HG03280 (cell line): ENCODE measurements around the gene HSBP1.
A peak's percentile ranks its signal among the peaks of the same experiment; 100 is the strongest.

Source experiments
- ATAC-seq: cut with Tn5 transposase; IDR thresholded peaks from one replicate; pipeline ENCODE4 v1.9.1; 2021; ENCODE audit warnings: mild to moderate bottlenecking, moderate library complexity; ENCODE audit not compliant: unreplicated experiment

HSBP1 gene

DNA sequence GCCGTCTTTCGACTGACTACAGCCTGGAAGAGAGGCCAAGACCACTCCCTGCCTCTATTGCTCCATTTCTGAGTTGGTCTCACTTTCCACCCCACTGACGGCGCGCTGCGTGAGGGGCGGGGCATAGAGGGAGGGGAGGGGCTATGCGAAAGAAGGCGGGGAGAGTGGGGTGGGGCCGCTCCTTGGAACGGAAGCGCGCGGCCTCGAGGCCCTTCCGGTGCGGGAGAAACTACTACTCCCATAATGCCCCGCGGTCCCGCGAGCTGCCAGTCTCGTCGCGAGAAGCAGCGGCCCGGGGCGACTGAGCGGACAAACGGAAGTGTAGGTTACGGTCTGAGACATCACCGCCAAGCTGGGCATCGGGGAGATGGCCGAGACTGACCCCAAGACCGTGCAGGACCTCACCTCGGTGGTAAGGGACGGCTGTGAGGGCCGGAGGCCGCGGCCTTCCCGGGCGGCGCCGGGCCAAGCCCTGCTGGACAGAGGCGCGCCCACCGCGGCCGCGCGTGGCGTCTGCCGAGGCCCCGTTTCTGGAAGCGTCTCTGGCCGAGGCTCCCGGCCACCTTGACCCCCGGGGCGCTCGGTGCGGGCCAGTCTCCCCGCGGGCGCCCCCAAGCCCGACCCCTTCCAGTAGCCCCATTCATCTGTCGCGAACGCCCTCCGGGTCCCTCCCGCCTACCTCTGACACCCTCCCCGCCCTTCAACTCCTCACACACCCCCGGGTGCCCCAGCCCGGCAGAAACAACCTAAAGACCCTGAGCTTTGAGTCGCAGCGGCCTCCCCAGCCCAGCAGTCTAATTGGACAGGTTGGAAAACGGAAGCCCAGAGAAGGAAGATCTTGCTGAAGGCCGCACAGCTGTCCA is at the start of gene HSBP1:
Gene HSBP1 (plus strand): TSS at position 269 of the 863 bp plus-strand sequence. CDS start 99 bp downstream, at position 368.
- ATAC-seq = peak; percentile 93

DNA sequence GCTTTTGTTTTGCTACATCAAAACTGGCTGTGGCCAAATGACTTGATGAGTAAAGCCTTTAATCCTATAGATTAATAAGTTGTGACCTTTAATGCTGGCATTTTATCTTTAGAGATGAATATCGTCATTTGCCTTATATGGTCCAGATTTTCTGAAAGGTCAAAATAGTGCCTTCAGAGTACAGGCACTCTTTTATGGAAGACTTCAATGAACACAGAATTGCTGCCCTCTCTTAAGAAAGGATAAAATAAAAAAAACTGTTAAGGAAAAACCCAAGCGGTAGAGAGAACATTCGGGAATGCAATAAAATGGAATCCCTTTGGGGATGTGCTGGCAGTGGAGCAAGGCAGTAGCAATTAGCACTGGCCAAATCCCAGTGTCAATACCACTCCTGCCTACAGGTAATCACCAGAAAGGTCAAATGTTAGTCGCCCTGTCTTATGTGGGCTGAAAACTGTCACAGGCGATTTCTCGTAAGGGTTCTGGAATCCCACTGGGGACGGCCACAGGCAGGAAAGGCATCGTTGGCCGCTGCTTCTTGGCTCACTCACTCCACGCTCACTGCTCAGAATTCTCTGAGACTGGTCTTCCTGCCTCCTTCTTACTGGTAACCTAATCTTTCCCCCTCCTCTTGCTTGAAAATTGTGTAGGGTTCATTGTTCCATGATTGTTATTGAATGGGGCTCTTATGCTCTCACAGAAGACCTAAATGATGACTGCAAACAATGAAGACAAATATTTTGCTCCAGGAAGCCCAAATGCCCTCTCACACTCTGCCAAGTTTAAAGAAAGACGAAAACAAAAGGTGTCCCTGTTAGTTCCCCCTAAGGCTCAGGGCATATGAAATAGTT is 45.4 kb upstream of the HSBP1 start:
- ATAC-seq = no peak

DNA sequence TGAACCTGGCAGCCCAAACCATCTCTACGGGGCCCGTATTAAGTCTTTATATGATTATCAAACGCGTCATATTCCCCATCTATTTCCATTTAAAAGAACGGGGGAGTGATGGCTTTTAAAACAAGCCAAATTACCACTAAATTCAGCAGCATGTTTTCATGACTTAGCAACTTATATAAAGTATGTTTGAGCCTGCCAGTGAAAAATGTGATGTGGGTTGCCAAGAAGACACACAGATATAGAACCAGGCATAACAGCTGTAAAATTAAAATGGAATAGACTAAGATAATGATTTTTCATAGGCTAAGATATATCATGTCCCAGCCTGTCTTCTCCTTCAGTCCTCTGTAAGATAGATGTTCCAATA is 44.8 kb upstream of the HSBP1 start:
- ATAC-seq = no peak

DNA sequence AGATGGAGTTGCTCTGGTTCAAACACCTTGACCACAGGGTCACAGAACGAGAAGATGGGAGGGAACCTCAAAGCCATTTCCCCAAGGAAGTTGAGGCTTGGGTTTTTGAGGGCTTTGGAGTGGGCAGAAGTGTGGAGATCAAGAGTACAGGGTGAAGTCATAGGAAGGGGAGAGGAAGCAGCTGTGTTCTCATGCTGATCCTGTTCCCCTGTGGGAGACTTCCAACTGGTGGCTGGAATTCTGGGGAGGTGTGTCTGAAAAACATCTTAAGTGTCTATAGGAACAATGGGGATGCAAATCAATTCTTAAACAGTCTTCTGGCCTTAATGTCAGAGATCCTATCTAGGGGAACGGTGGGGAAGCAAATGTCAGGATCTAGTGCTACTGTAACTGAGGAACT is 38.8 kb upstream of the HSBP1 start:
- no peak for ATAC-seq

DNA sequence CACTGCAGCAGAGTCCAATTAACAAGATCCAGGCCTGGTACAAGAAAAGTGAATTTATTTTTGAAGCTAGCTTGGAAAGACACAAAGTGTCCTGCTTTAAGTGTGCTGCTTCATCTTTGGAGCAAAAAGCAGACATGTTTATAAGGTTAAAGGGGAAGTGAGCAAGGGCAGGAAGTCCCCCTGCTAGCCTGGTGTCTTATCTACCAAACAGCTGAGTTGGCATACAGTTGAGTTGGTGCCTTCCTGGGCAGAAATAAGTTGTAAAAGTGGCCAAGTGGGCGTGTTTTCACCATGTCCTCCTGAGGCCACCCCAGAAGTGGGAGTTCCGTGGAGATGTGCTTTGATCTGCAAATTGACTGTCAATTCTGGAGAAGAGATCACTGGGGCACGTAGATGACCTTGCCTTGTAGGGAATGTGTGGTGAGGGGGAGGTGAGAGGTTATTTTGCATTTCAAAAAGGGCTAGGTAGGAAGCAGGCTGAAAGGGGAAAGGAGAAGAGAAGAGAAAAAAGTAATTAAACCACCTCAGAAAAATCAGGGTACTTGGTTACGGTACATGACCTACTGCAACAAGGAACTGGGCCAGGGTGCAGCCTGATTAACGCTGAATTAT is 38.3 kb upstream of the HSBP1 start:
- ATAC-seq = no peak

DNA sequence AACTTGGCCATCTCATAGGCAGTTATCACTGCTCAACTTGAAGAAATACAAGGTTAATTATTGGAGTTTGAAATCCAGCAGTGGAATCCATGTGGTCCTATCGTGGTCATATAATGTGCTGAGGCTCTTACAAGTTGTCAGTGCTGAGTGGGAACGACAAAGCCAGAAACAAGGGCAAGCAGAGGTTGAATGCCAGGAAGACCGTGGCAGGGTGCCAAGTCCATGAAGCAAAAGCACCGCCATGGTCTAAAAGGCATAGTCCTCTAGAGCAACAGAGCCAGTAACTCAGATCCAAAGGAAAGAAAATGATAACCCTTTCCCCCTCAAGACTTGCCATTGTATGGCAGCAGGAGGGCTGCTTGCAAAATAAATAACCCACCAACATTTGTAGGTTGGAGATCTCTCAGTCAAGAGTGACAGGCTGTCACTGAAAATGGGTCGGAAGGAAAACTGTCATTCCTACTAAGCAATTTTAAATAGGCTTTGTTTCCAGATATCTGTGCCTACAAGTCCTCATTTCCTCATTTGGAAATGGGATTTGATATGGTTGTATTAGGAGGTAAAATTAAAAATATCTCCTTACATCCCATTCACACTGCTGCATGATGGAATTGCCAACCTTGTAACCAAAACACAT is 36.4 kb upstream of the HSBP1 start:
- ATAC-seq = no peak

DNA sequence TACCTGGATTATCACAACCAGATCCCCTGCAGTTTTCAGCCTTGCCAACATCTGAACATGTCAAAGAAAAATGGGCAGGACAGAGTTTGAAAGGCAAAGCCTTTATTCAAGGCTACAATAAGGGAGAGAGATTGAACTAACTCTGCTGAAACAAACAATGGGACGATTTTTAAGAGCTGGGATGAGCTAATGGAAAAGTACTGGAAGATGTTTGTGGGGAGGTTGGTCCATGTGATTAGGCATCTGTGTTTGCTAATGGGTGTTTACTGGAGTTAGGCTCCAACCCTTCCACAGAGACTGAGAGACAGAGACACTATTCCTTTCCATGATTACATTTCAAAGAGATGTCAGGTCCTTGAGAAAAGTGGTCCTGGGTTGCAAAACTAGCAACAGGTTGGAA is 35.0 kb upstream of the HSBP1 start:
- no peak for ATAC-seq

DNA sequence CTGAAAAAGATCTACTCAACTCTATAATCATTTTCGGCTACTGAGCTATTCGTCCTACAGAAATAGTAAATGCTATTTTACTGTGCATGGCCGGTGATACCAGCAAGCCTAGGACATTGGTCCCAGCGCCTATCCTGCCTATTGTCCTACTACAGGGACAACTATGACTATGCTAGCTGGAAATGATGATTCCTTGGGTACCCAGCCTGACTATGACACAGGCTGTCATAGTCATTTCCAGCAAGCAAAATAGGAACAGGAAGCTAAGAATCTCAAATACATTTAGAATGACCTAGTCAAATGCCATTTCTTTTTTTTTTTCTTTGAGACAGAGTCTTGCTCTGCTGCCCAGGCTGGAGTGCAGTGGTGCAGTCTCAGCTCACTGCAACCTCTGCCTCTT is 33.7 kb upstream of the HSBP1 start:
- no peak for ATAC-seq

DNA sequence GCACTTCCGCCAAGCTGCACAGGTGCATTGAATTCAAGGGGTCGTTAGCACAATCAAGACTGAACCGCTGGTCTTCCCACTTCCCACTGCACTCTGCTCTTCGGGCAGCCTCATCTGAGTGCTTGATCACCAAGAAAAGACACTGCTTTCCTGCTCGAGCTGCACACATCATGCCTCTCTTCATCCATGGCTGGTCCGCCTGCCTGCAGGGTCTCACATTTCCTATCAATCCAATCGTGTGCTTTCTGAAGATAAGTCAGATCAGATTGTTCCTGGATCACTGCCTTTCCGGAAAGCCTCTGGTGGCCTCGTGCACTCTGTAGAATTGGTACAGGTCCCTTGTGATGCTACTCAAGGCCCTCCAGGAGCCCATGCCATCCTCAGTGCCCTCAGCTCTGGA is 30.8 kb upstream of the HSBP1 start:
- ATAC-seq = no peak

DNA sequence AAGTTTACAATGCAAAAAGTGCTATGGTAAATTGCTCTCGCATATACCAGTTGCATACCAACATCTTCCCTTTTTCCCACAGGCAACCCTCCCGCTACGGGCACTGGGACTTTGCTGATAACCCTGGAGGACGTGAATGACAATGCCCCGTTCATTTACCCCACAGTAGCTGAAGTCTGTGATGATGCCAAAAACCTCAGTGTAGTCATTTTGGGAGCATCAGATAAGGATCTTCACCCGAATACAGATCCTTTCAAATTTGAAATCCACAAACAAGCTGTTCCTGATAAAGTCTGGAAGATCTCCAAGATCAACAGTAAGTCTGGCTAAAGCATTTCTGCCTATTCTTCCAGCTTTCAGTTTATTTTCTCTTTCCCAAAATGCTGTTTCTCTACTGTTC is 27.9 kb upstream of the HSBP1 start:
- no peak for ATAC-seq

DNA sequence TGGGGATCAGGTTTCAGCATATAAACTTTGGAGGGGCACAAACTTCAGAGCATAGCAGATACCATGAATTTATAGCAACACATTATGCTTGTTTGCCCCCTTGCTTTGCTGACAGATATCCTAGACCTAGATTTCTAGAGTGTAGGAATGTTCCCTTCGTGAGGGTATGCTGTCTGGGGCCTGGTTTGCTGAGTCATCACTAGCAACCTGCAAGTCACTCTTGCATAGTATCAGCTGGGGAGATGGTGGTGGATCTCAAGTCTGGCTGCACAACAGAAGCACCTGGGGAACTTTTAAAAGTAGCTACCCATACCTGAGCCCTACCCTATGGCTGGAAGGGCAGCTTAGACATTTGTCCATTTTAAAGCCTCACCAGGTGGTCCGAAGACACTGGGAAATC is 22.3 kb upstream of the HSBP1 start:
- ATAC-seq = no peak

DNA sequence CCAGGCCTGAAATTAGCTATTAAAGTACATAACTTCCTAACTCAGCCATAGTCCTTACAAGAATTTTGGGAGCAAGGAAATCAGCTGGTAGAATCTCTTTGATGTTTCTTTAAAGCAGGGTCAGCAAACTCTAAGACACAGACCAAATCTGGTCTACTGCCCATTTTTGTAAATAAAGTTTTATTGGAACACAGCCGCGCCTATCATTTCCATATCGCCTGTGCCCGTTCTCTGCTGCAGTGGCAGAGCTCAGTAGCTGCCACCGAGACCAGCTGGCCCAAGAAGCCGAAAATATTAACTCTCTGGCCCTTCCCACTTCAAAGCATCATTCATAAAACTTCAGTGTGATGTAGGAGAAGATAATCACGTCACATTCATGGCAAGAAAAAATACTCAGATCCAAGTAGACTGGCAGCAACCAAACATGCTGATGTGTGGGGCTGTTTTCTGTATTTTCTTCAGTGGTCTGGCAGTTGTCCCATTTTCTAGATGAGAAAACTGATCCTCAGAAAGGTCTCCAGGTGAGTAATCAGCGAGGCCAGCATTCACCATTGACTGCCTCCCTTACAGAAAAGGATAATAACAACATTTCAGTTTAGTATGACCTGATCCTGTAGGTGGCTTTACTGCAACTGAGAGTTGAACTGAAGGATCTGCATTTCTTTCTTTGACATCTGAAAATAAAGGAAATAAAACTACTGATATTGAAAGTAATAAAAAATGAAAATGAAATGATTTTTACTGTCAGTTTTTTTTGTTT is 18.0 kb upstream of the HSBP1 start:
- no peak for ATAC-seq

DNA sequence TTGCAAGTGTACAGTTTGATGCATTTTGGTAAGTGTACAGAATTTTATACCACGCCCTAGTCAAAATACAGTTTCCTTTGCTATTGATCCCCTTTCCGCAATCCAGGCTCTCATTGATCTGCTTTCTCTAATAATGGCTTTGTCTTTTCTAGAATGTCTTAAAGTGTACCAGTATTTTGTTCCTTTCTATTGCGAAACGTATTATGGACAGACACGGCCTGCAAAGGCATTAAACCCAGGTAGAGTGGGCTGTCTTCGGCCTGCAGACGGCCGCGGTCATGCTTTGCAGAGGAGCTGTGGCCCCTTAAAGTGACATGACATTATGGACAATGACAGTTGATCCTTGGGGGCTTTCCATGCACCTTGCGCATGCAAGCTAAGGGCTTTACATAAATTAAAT is 15.9 kb upstream of the HSBP1 start:
- ATAC-seq = no peak

DNA sequence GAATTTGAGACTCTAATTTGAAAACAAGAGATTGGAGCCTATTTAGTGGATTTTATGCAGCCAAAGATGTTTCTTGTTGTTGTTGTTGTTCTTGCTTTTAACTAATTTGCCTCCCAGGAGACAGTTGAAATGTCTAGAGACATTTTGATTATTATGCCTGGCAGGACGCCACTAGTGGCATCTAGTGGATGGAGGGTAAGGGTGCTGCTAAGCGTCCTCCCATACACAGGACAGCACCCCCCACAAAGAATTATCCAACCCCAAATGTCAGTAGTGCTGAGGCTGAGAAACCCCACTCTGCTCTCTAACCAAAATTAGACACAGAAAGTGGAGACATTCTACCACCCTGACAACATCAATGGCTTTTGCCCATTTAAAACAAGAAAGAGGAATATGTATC is 15.4 kb upstream of the HSBP1 start:
- no peak for ATAC-seq

DNA sequence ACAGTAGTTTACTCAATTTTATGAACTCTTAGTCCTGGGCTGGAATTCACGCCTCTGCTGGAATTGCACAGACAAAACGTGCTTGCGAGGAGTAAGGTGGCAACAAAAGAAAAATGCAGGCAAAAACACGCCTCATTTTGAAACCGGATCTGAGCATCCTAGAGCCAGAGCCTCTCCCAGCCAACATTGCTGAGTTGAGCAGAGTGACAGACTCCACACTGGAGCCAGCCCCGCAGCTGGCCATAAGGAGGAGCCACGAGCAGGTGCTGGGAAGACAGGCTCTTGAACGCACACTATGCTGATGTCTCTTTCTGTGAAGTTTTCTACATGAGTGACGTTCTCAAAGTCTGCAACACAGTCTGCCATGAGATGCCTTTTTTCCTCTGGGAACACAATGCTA is 14.6 kb upstream of the HSBP1 start:
- ATAC-seq = no peak

DNA sequence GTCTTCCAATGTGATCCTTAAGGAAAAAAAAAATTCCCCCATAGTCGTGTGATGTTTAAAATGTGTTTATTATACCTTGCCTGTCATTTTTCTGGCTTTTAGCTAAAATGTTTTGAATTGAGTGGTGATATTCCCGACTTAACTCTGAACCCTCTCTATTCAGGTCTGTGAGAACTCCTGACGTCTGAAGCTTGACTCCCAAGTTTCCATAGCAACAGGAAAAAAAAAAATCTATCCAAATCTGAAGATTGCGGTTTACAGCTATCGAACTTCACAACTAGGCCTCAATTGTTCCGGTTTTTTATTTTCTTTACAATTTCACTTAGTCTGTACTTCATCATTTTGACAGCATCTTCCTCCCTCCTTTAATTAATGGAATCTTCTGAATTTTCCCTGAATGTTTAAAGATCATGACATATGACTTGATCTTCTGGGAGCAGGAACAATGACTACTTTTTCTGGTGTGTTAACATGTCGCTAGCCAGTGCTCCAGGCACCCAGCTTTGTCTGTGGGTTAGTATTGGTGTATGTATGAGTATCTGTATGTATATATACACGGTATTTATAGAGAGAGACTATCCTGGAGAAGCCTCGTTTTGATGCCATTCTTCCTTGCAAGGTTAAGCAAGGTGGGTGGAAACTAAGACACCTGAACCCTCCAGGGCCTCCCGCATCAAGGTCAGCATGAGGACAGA is 12.8 kb upstream of the HSBP1 start:
- no peak for ATAC-seq

DNA sequence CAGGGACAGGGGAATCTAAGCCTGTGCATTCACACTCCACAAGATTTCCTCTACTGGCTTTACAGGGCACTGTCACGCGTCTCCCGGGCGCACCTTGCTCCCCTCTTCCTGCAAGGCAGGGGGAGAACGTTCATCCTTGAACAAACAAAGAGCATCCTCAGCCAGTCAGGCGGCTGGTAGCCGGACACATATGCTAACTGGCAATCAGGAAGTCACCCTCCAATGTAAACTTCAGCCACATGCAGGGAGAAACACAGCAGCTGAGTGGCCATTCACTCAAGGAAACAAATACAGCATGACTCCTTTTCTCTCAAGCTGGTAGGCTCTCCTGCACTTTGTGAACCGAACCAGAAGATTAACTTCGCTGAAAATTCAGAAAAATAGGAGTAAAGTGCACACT is 10.8 kb upstream of the HSBP1 start:
- ATAC-seq = no peak

DNA sequence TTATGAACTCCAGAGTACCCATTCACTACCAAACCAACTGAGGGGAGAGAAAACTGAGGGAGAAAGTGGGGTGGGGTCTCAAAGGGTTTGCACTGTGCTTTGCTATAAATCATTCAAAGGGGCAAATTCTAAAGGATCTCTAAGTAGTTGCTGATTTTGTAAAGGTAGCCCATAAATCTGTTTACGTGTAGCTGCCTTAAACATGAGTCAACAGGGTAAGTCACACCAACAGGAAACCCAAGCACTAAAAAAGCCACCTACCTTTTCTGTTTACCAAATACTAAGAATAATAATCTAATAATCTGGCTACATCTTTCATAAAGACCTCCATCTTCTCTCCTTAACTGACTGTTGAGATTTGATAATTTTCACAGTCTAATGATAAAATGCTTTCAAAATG is 8.4 kb upstream of the HSBP1 start:
- ATAC-seq = no peak

DNA sequence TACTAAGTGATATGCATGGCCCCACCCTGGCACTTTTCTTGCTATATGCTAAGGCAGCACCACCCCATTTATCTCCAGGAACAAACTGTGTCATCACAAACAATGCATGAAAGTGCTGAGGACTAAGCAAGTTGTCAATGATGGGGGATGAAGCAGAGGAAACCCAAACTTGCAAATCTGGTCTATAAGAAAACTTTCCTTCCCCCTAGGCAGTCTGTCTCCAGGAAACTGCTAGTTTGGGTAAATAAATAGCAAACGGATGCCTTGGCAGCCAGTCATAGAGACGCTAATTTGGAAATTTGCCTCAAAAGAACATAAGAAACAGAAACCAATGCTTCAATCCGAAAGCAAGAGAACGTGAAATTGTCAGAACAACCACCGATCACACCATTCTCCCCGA is 5.6 kb upstream of the HSBP1 start:
- peak; percentile 72 for ATAC-seq
